GM21526 (cell line): ENCODE data around the gene BHLHA9.
"Not testable (repeated sequence)": the region's sequence is repeated elsewhere in the genome, so short reads cannot be mapped to it uniquely, and the experiment has no call there.

Experiments
- ATAC-seq: cut with Tn5 transposase; IDR thresholded peaks from one replicate; pipeline ENCODE4 v1.9.1; 2021; ENCODE audit warnings: moderate library complexity; ENCODE audit not compliant: unreplicated experiment, low FRiP score

The BHLHA9 gene

DNA sequence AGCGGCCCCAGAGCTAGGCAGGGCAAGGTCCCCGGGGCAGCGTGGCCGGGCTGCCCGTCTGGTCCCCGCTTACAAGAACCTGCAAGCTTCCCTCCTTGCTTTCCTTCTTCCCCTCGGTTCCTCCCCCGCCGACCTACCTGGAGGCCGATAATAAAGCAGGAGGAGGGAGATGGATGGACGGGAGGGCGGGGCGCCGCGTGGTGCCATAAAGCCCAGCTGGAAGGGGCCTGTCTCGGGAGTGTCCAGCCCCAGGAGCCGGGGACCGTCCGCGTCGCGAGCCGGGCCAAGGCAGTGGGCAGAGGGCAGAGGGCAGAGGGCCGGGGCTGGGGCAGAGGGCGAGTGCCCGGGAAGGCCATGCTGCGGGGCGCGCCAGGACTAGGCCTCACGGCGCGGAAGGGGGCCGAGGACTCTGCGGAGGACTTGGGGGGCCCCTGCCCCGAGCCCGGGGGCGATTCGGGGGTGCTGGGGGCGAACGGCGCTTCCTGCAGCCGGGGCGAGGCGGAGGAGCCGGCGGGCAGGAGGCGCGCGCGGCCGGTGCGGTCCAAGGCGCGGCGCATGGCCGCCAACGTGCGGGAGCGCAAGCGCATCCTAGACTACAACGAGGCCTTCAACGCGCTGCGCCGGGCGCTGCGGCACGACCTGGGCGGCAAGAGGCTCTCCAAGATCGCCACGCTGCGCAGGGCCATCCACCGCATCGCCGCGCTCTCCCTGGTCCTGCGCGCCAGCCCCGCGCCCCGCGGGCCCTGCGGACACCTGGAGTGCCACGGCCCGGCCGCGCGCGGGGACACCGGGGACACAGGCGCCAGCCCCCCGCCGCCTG lies at the start of gene BHLHA9:
TSS of gene BHLHA9 (plus strand) at position 235 of the 820 bp plus-strand sequence. CDS start at position 355, 120 bp downstream.
- ATAC-seq, result no peak

DNA sequence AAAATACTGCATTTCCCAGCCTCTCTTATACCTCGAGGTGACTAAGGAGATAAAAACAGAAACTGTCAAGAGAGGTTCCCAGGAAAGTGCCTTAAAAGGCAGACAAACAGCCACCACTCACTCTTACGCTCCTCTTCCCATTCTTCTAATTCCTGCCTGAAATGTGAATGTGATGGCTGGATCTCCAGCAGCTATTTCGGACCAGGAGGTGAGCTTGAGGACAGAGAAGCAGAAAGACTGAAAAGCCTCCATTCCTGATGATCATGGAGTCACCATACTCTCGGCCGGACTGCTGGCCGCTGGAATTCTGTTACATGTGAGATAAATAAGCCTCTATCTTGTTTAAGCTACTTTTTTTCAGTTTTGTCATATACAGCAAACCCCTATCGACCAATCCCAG lies 49.0 kb upstream of the BHLHA9 start:
- ATAC-seq, result no peak

DNA sequence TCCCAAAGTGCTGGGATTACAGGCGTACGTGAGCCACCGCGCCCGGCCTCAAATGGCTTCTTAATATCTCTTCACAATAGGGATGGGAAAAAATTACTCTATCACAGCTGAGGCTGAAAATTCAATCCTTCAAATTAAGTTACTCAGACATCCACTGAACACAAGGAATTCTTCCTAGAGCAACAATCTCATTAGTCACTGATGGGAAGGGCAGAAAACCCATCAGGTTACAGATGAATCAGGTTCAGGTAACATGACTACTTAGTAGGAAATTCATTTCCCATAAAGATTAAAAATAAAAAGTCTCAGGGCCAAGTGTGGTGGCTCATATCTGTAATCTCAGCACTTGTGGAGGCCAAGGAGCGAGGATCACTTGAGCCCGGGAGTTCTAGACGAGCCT lies 47.9 kb upstream of the BHLHA9 start:
- no peak for ATAC-seq

DNA sequence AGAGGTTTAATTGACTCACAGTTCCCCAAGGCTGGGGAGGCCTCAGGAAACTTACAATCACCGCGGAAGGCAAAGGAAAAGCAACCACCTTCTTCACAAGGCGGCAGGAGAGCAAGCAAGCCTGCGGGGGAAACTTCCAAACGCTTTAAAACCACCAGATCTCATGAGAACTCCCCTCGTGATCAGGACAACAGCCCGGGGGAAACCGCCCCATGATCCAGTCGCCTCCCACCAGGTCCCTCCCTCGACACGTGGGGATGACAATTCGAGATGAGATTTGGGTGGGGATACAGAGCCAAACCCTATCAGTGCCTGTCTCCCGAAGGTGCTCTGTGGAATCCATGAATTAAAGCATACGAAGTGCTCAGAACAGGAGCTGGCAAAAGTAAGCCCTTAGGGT lies 46.6 kb upstream of the BHLHA9 start:
- ATAC-seq, result no peak

DNA sequence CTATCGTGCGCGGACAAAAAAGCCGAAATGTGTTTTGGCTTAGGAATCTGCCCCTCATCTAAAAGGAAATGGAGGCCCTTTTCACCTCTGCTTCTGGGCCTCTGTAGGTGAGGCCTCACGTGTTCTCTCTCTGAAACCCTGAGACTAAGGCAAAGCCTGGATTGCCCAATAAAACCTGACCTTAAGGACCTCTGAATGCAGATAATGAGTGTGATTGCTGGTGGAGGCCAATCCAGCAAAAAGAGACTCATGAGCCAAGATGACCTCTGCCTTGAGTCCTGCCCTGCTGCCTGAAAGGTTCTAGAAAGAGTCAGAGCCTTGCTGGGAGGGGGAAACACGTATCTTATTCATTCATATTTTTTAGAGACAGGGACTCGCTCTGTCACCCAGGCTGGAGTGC lies 45.9 kb upstream of the BHLHA9 start:
- ATAC-seq, result no peak

DNA sequence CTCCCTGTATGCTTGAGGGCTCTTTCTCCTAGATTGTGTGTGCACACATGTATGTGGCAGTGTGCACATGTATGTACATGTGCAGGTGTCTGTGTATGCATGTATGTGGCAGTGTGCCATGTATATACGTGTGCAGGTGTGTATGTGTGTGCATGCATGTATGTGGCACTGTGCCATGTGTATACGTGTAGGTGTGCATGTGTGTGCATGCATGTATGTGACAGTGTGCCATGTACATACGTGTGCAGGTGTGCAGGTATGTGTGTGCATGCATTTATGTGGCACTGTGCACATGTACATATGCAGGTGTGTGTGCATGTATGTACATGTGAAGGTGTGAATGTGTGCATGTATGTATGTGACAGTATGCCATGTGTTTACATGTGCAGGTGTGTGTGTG lies 43.9 kb upstream of the BHLHA9 start:
- no peak for ATAC-seq

DNA sequence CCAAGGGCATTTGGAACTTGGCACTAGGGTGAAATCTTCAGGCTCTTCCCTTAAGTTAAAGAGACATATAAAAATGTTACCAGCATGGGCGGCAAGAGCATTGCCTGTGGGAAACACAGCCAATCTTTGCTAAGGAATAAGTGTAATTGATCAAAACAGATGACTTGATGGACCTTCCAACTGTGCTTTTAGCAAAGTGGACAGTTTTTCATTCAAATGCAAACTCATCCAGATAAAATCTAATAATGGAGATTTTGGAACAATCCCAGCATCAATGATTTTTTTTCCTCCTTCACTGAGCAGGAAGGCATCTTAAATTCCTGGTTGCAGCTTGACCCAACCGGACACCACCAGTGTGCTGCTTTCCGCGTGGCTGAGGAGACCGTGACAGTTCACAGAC lies 42.9 kb upstream of the BHLHA9 start:
- no peak for ATAC-seq

DNA sequence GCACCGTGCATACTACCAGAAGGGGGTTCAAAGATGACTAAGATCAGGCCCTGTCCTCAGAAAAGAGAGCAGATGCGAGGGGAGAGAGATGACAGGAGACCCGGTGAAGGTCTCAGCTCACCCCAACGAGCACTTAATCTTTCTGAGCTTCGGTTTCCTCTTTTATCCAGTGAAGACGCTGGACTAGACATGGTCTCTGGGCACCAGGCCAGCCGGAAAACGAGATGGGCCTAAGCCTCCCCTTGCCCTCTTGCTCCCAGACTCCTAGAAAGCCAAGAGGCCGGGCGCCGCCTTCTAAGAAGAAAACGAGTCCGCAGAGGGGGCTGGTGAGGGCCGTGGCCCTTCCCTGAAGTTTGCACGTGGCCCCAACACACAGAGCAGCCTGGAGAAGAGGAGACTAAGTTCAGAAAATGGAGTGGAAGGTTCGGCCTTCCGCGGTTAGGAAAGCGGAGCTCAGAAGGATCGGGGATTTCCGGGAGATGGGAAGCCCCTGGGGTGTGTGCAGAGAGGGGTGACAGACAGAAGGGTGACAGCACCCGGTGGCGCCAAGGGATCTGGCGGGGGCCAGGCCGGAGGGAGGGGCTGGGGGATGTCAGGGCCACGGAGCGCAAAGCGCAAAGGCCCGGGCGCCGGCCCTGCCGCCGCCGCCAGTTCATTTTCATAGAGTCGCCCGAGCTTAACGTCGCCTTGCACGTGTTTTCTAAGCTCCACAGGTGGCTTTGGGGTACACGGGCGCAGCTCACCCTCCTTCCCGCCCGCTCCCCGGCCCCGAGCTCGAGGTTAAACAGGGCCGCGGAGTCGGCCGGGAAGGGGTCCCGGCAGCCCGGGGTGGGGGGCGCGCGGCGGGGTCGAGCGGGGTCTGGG lies 42.1 kb upstream of the BHLHA9 start:
- no peak for ATAC-seq

DNA sequence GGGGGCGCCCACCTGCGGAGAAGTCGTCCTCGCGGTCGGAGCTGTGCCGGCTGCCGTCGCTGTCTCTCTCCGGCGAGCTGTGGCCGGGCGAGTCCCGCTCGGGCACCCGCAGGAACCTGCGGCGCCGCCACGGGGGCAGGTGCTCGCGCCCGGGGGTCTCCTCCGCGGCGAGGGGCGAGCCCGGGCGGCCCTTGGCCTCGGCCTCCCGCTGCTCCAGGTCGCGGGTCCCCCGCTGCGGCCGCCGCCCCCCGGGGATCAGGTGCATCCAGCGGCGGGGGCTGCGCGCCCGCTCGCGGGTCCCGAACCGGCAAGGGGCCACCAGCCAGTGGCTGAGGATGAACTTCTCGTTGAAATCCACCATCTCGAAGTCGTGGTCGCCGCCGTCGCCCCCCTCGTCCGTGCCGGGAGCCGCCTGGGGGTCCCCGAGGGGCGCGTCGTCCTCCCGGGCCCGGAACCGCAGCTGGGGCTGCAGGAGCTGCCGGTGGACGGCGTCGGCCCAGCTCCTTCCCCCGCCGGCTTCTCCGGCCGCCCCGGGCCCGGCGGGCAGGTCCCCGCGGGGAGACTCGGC lies 41.4 kb upstream of the BHLHA9 start:
- ATAC-seq, result no peak

DNA sequence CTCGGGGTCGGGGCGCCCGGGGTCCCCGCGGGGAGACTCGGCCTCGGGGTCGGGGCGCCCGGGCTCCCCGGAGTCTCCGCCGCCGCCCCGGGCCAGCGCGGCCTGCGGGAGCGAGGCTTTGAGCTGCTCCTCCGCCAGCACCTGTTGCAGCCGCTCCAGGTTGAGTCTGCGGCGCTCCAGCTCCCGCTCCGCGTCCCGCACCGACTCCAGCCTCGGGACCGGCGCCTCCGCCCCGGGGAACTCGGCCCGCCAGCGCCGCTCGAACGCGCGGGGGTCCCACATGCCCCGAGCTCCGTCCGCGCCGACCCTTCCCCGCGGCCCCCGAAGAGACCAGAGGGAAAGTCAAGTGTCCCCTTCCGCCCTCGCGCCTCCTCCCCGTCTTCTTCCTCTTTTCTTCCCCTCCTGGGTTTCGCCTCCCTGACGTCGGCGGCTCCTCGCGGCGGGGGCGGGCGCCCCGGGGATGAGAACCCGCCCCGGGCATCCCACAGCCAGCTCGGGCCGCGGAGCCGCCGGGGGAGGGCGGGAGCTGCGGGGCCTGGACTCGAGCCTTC lies 40.8 kb upstream of the BHLHA9 start:
- ATAC-seq, result no peak

DNA sequence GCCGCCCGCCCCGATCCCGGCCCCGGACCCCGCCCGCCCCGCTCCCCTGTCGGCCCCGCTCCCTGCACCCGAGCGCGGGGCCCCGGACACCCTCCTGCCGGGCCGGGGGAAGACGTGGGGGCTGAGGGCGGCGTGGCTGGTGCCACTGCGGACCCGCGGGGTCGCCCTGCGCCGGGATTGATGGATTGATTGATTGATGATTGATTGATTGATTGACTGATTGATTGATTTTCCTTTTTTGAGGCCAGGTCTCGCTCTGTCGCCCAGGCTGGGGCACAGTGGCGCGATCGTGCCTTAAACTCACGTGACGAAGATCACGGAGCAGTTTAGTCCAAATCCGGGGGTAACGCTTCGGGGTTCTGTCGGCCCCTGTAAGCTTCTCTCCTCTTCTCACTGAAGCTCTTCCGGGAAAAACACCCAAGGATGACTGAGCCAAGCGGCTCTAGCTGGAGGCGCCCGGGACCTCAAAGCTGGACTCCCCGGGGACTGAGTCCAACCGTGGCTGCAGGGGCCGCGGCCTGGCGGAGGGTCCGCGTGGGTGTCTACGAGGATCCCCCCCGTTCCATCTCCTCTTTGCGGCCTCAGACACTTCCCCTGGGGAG lies 40.2 kb upstream of the BHLHA9 start:
- ATAC-seq, result no peak

DNA sequence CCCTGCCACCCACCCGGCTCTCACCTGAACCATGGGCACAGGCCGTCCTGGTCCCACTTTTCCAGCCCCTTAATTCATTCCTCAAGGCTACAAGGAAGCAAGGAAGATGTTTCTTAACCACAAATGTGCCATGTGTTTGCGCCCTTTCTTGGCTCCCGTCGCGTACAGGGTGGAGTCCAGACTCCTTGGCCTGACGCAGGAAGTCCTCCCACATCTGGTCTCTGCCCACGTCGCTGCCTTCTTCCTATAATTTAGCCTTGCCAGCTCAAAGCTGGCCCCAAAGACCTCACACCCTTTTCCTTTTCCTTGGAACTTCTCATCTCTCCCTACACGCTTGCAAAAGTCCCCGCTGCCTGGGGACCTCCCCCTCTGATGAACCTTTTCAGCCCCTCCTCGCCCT lies 38.8 kb upstream of the BHLHA9 start:
- ATAC-seq, result no peak

DNA sequence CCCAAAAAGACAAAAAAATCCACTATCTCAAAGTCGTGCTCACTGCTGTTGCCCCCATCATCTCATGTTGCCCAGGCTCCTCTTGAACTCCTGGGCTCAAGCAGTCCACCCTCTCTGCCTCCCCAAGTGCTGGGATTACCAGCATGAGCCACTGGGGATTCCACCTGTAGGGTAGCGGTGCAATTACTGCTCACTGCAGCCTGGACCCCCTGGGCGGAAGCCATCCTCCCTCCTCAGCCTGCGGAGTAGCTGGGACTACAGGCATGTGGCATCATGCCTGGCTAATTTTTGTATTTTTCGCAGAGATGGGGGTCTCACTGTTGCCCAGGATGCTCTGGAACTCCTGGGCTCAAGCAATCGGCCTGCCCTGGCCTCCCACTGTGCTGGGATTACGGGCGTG lies 37.9 kb upstream of the BHLHA9 start:
- ATAC-seq, result no peak

DNA sequence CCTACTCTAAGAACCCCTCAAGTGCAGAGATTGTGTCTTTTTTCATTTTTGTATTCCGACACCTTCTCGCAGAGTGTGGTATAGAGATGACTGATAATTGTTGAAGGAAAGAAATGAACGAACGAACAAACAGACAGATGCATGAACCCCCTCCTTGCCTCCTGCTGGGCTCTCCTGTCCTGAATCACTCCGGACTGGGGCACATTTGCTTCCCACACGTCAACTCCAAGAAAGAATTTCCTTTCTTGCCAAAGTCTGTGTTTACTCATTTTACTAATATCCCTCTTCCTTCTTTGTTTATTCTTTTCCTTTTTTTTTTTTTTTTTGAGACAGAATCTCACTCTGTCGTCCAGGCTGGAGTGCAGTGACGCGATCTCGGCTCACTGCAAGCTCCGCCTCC lies 37.5 kb upstream of the BHLHA9 start:
- ATAC-seq, result no peak

DNA sequence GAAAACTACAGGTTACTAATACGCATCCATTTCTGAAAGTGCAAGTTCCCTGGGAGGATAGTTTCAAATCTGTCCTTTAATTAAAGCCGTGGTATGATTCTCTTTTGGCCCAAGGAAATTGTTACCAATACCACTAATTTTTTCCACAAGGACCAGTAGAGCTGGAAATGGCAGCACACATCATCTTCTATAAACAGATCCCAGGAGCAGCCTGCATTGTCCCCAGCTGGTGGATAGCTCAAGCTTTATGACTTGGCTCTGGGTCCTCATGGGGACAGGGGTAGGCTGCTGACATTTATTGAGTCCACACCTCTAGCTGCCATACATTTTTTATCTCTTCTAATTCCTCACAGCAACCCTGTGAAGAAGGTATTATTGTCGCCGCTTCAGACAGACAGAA lies 35.8 kb upstream of the BHLHA9 start:
- ATAC-seq, result no peak

DNA sequence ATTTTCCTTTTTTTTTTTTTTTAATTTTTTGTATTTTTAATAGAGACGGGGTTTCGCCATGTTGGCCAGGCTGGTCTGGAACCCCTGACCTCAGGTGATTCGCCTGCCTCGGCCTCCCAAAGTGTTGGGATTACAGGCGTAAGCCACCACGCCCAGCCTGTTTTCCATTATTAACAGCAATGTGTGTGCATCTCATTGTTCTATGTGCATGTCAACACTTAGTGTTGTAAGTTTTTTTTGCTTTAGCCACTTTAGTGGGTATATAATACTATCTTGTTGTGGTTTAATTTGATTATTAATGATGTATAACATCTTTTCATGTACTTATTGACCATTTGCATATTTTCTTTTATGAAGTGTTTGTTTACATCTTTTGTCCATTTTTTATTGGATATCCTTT lies 32.8 kb upstream of the BHLHA9 start:
- no peak for ATAC-seq

DNA sequence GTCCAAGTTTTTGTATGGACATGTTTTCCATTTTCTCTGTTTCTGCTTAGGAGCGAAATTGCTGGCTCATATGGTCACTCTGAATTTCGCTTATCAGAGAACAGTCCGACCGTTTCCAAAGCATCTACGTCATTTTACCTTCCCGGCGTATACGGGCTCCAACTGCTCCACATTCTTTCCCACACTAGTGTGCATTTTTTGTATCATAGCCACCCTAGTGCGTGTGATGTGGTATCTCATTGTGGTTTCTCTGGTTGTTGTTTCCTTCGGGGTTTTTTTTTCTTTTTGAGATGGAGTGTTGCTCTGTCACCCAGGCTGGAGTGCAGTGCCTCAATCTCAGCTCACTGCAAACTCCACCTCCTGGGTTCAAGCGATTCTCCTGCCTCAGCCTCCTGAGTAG lies 31.0 kb upstream of the BHLHA9 start:
- ATAC-seq, result no peak

DNA sequence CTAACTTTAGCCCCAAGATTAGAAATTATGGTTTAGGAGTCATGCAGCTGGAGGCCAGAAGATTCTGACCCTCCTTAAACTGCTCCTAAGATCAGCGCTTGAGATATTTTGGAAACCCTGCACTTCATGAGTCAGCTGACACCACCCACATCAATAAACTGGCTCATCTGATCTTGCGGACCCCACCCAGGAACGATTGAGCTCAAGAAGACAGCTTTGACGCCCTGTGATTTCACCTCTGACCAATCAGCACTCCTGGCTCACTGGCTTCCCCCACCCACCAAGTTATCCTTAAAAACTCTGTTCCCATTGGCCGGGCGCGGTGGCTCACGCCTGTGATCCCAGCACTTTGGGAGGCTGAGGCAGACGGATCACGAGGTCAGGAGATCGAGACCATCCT lies 29.8 kb upstream of the BHLHA9 start:
- not testable (repeated sequence) for ATAC-seq

DNA sequence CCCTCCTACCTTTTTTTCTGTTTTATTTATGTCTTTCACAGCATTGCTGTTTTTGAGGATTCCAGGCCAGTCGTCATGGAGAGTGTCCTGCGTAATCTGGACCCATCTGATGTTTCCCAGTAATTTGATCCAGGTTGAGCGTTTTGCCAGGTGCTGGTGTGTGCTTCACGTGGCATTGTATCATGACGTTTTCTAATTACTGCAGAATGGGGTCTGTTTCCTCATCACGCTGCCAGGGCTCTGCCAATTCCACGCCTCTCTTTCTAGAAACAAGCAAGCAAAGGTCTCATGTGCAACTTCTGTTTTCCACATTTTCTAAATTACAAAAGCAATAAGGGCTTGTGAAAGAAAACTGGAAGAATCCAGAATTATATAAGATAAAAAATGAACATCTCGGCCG lies 28.3 kb upstream of the BHLHA9 start:
- ATAC-seq, result no peak

DNA sequence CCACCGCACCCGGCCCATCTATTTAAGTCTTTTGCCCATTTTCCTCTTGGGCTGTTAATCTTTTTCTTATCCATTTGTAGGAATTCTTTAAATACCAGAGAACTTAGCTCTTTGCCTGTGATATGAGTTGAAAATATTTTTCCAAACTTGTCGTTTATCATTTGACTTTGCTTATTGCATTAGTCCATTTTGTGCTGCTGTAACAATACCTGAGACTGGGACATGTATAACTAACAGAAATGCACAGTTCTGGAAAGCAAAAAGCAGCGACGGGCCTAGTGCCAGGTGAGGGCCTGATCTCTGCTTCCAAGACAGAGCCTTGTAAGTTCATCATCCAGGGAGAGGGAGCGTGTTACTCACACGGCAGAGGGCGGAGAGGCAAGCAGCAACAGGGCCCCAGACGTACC lies 25.6 kb upstream of the BHLHA9 start:
- no peak for ATAC-seq
